WI38 (cell line): ENCODE data around the gene CHD5.

Source experiments
- H3K4me3 ChIP-seq: 2 replicates; pipeline ENCODE4 v1.5.1; 2011; ENCODE audit warnings: low read depth, mild to moderate bottlenecking, control low read depth, low read length
- TF ChIP-seq, protein P1 (sequence below): IDR thresholded peaks from 2 replicates; pipeline ENCODE4 v1.5.1; 2012; ENCODE audit warnings: low read depth, mild to moderate bottlenecking, control low read depth, low read length

Gene CHD5

DNA sequence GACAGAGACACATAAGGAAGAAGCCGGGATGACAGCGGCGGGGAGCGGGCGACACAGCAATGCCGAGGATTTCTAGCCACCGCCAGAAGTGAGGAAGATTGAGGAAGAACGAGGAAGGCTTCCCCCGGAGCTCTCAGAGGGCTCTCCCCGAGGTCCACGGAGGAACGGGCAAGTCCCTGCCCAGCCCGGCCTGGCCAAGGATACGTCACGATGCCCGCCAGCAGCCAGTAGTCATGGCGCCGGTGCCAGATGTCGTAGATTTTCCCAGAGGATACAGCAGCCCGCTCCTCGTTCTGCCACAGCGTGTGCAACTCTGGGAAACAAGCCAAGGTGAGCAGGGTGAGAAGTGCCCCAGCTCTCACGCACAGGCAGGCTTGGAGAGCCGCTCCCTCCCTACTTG is 68.5 kb downstream of the CHD5 start:
- TF ChIP-seq, protein P1, sequence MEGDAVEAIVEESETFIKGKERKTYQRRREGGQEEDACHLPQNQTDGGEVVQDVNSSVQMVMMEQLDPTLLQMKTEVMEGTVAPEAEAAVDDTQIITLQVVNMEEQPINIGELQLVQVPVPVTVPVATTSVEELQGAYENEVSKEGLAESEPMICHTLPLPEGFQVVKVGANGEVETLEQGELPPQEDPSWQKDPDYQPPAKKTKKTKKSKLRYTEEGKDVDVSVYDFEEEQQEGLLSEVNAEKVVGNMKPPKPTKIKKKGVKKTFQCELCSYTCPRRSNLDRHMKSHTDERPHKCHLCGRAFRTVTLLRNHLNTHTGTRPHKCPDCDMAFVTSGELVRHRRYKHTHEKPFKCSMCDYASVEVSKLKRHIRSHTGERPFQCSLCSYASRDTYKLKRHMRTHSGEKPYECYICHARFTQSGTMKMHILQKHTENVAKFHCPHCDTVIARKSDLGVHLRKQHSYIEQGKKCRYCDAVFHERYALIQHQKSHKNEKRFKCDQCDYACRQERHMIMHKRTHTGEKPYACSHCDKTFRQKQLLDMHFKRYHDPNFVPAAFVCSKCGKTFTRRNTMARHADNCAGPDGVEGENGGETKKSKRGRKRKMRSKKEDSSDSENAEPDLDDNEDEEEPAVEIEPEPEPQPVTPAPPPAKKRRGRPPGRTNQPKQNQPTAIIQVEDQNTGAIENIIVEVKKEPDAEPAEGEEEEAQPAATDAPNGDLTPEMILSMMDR, result no peak

DNA sequence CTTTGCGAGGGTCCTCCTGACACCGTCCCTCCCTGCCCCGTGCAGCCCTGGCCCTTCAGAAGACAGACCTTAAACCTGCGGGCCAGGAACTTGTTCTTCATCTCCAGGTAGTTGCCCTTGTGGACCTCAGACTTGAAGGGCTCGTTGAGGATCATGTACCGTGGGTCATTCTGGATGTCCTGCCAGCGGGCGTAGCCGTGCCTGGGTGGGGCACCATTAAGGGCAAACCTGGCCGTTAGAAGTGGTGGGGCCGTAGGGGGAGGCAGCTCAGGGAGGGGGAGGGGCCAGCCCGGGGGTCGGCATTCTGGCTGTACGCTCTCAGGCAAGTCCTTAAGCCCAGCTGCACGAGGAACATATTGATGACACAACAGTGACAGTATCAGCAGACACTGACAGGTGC is 69.8 kb downstream of the CHD5 start:
- no peak overlapping the region for H3K4me3 ChIP-seq
- TF ChIP-seq, protein P1, result no peak

More for the DNA sequence above, 68.5 kb downstream of the CHD5 start:
- H3K4me3 ChIP-seq, result no peak overlapping the region

DNA sequence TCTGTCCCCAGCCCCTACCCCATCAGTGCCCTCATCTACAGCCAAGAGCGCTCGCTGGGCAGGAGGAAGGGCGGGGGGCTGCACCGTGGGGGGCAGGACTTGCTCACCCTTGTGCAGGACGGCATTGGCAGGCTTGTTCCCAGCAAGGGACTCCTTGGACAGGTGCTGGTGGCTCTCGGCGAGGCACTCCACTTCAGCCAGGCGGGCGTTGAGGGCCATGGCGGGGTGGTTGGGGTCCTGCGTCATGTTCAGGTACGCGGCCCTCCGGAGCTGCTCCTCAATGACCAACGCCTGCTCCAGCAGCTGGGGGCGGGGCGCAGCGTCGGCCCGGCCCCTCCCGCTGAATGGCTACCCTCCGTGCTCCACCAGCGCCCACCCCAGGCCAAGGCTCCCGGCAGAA is 70.4 kb downstream of the CHD5 start:
- H3K4me3 ChIP-seq, result no peak overlapping the region
- TF ChIP-seq, protein P1, result no peak

DNA sequence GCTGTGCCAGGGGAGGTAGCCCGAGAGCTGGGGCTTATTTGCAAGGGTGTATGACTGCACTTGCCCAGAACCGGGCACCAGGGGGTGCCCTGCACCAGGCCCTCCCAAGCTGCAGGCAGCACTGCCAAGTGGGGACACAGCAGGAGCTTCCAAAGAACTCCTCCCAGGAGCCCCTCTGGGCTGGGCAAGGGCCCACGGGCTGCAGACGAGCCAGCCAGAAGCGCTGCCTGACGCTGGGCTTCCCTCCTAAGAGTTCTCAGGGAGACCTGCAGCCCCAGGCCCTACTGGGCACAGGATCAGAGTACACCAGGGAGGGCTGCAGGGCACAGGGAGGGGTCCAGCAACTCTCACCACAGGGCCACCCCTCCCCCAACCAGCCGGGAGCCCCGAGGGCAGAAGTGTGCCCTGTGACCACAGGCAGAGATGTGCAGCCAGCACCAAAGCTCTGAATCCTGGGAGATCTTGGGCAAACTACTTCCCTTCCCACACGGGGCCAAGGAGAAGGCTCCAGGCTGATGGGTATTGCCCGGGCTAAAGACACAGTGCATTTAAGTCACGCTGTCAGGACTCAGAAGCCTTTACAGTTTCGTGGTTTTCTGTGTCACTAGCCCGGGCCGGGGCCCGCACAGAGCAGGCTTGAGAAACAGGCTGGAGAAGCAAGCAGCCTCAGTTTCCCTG is 71.0 kb downstream of the CHD5 start:
- TF ChIP-seq, protein P1, result peak; percentile 39; the same call in 1 of the 2 replicates
- no peak overlapping the region for H3K4me3 ChIP-seq

DNA sequence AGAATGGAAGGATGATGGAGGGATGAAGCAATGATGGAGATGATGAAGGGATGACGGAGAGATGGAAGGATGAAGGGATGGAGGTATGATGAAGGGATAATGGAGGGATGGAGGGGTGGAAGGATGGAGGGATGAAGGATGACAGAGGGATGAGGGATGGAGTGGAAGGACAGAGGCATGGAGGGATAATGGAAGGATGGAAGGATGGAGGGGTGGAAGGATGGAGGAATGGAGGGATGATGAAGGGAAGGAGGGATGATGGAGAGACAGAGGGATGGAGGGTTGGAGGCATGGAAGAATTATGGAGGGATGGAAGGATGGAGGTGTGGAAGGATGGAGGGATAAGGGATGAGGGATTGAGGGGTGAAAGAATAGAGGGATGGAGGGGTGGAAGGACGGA is 71.6 kb downstream of the CHD5 start:
- TF ChIP-seq, protein P1, result no peak
- no peak overlapping the region for H3K4me3 ChIP-seq

DNA sequence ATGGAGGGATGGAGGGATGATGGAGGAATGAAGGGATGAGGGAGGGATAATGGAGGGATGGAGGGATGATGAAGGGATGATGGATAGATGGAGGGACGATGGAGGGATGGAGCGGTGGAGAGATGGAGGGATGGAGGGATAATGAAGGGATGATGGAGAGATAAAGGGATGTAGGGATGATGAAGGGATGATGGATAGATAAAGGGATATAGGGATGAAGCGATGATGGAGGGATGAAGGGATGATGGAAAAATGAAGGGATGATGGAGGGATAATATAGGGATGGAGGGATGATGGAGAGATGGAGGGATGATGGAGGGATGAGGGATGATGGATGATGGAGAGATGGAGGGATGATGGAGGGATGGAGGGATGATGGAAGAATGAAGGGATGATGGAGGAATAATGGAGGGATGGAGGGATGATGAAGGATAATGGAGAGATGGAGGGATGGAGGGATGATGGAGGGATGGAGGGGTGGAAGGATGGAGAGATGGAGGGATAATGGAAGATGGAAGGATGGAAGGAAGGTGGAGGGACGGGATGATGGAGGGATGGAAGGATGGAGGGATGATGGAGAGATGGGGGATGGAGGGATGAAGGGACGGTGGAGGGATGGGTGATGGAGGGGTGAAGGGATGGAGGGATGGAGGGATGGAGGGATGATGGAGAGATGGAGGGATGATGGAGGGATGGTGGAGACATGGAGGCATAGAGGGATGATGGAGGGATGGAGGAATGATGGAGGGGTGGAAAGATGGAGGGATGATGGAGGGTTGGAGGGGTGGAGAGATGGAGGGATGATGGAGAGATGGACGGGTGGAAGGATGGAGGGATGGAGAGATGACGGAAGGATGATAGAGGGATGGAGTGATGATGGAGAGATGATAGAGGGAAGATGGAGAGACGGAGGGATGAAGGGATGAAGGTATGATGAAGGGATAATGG is 72.4 kb downstream of the CHD5 start:
- TF ChIP-seq, protein P1, result no peak
- H3K4me3 ChIP-seq, result no peak overlapping the region

DNA sequence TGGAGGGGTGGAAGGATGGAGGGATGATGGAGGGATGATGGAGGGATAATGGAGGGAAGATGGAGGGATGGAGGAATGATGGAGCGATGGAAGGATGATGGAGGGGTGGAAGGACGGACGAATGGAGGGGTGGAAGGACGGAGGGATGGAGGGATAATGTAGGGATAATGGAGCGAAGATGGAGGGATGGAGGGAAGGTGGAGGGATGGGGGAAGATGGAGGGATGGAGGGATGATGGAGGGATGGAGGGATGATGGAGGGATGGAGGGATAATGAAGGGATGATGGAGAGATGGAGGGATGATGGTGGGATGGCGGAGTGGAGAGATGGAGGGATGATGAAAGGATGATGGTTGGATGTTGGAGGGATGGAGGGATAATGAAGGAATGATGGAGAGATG is 73.1 kb downstream of the CHD5 start:
- TF ChIP-seq, protein P1, result no peak
- H3K4me3 ChIP-seq, result no peak overlapping the region
